H1 (cell line): Measurements from ENCODE around the gene PRKD1.

ENCODE experiments used
- EZH2 ChIP-seq: fragments of 200-600 bp; sonication (generic); IDR thresholded peaks from 2 replicates; pipeline ENCODE4 v1.7.1; 2012; ENCODE audit warnings: low read depth, mild to moderate bottlenecking, moderate library complexity, low read length, inconsistent platforms; ENCODE audit not compliant: severe bottlenecking
- POLR2A ChIP-seq, 2 experiments: IDR thresholded peaks; 1 replicate in 1 of 2; 2 replicates in 1 of 2; pipeline ENCODE4 v1.6.1; 2011; ENCODE audit warnings: low read depth in 2 of 2, low read length in 2 of 2, mild to moderate bottlenecking in 2 of 2; ENCODE audit errors: control extremely low read depth in 1 of 2
- SP1 ChIP-seq: IDR thresholded peaks from 2 replicates; pipeline ENCODE4 v1.6.1; 2011; ENCODE audit warnings: low read depth, low read length
- TEAD4 ChIP-seq: IDR thresholded peaks from 2 replicates; pipeline ENCODE4 v1.6.1; 2012; ENCODE audit warnings: low read depth, low read length, inconsistent platforms, mixed read lengths
- TF ChIP-seq, protein P1 (sequence below): IDR thresholded peaks from 2 replicates; pipeline ENCODE4 v1.6.1; 2012; ENCODE audit warnings: inconsistent platforms
- TF ChIP-seq, protein P2 (sequence below), 3 experiments: IDR thresholded peaks; 1 replicate in 2 of 3; 2 replicates in 1 of 3; pipeline versions ENCODE4 v1.5.1 to v1.6.1; 2011; ENCODE audit warnings: low read length in 3 of 3, mild to moderate bottlenecking in 3 of 3, inconsistent platforms in 2 of 3, low read depth in 1 of 3, moderate library complexity in 1 of 3; ENCODE audit not compliant: insufficient read depth in 1 of 3; ENCODE audit errors: control extremely low read depth in 1 of 3

DNA sequence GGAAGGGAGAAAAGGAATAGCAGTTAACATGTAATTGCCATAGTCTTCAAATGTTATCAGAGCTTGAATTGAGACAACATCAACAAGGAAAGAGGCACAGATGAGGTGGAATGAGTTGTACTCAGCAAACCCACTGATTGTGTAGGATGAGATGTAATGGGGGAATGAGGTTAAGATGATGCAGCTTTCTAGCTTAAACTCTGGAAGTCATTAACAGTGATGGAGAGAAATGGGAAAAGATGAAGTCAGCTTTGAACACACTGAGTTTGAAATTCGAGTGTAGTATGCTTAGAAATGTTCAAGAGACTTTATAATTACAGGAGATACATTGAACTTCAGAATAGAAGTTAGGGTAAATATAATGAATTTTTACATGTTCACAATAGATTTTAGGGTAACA lies 106.9 kb downstream of the PRKD1 start:
- TF ChIP-seq, protein P1, sequence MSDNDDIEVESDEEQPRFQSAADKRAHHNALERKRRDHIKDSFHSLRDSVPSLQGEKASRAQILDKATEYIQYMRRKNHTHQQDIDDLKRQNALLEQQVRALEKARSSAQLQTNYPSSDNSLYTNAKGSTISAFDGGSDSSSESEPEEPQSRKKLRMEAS = no peak
- TF ChIP-seq EZH2 = no peak
- TF ChIP-seq, protein P2, sequence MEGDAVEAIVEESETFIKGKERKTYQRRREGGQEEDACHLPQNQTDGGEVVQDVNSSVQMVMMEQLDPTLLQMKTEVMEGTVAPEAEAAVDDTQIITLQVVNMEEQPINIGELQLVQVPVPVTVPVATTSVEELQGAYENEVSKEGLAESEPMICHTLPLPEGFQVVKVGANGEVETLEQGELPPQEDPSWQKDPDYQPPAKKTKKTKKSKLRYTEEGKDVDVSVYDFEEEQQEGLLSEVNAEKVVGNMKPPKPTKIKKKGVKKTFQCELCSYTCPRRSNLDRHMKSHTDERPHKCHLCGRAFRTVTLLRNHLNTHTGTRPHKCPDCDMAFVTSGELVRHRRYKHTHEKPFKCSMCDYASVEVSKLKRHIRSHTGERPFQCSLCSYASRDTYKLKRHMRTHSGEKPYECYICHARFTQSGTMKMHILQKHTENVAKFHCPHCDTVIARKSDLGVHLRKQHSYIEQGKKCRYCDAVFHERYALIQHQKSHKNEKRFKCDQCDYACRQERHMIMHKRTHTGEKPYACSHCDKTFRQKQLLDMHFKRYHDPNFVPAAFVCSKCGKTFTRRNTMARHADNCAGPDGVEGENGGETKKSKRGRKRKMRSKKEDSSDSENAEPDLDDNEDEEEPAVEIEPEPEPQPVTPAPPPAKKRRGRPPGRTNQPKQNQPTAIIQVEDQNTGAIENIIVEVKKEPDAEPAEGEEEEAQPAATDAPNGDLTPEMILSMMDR (IDR thresholded peaks at IDR 0.05; ENCODE audit: control extremely low read depth in 1 of 3, insufficient read depth in 1 of 3, low read depth in 1 of 3, low read length in 3 of 3) = no peak
- no peak for TF ChIP-seq POLR2A (IDR thresholded peaks at IDR 0.05; ENCODE audit: control extremely low read depth in 1 of 2, low read depth in 2 of 2, low read length in 2 of 2)
- TF ChIP-seq TEAD4 = no peak
- TF ChIP-seq SP1 = no peak
